Astrocyte (in vitro differentiated cells and primary cell): ENCODE results near the gene SLC25A42. TPM values are rescaled to one million over a fixed set of nuclear protein-coding genes. Genes with fewer than 3 reads are reported as not detected.

Experiments
- DNase-seq: peaks from one replicate; pipeline ENCODE4 v3.0.0-alpha.2; 2010; ENCODE audit warnings: low read depth
- FAIRE-seq: peaks from 2 replicates; lab custom pipeline; 2011; peaks lifted over from hg19 to GRCh38; lab: Jason Lieb, UNC
- H2AFZ ChIP-seq: 2 replicates; pipeline ENCODE4 v1.6.0; 2012; ENCODE audit warnings: low read depth, low read length, inconsistent platforms
- H3K27ac ChIP-seq: 2 replicates; pipeline ENCODE4 v1.5.1; 2011; ENCODE audit warnings: low read depth, low read length, inconsistent platforms
- H3K27me3 ChIP-seq: 2 replicates; pipeline ENCODE4 v1.6.0; 2011; ENCODE audit warnings: low read length, inconsistent platforms; ENCODE audit not compliant: insufficient read depth
- H3K36me3 ChIP-seq: 2 replicates; pipeline ENCODE4 v1.5.1; 2011; ENCODE audit warnings: low read length, inconsistent platforms; ENCODE audit not compliant: insufficient read depth
- H3K4me1 ChIP-seq: 2 replicates; pipeline ENCODE4 v1.5.1; 2011; ENCODE audit warnings: low read length, inconsistent platforms; ENCODE audit not compliant: insufficient read depth
- H3K4me2 ChIP-seq: 2 replicates; pipeline ENCODE4 v1.6.0; 2012; ENCODE audit warnings: low read length, inconsistent platforms
- H3K4me3 ChIP-seq: 2 replicates; pipeline ENCODE4 v1.5.1; 2011; ENCODE audit warnings: low read depth, mild to moderate bottlenecking, low read length, inconsistent platforms; ENCODE audit not compliant: insufficient read depth
- H3K79me2 ChIP-seq: 2 replicates; pipeline ENCODE4 v1.6.0; 2012; ENCODE audit warnings: mild to moderate bottlenecking, low read length, inconsistent platforms; ENCODE audit not compliant: insufficient read depth
- H3K9ac ChIP-seq: 2 replicates; pipeline ENCODE4 v1.6.0; 2012; ENCODE audit warnings: mild to moderate bottlenecking, low read length, inconsistent platforms
- H3K9me3 ChIP-seq: 2 replicates; pipeline ENCODE4 v1.5.1; 2012; ENCODE audit warnings: low read depth, mild to moderate bottlenecking, low read length, inconsistent platforms; ENCODE audit not compliant: insufficient read depth
- H4K20me1 ChIP-seq: 2 replicates; pipeline ENCODE4 v1.6.0; 2012; ENCODE audit warnings: low read length, inconsistent platforms; ENCODE audit not compliant: insufficient read depth
- H3K27ac Mint-ChIP-seq: one replicate; pipeline ENCODE4 v1.8.0; 2021; ENCODE audit warnings: mild to moderate bottlenecking, mixed read lengths; ENCODE audit not compliant: unreplicated experiment
- H3K27me3 Mint-ChIP-seq: one replicate; pipeline ENCODE4 v1.8.0; 2021; ENCODE audit warnings: low read depth, mixed read lengths; ENCODE audit not compliant: unreplicated experiment
- H3K36me3 Mint-ChIP-seq: one replicate; pipeline ENCODE4 v1.8.0; 2021; ENCODE audit warnings: low read depth, mixed read lengths; ENCODE audit not compliant: unreplicated experiment
- H3K4me1 Mint-ChIP-seq: one replicate; pipeline ENCODE4 v1.8.0; 2021; ENCODE audit warnings: low read depth, mixed read lengths; ENCODE audit not compliant: unreplicated experiment
- H3K4me3 Mint-ChIP-seq: one replicate; pipeline ENCODE4 v1.8.0; 2021; ENCODE audit warnings: mild to moderate bottlenecking, moderate library complexity, mixed read lengths; ENCODE audit not compliant: unreplicated experiment
- H3K9me3 Mint-ChIP-seq: one replicate; pipeline ENCODE4 v1.8.0; 2021; ENCODE audit warnings: mild to moderate bottlenecking, mixed read lengths; ENCODE audit not compliant: unreplicated experiment
- EZH2 ChIP-seq: IDR thresholded peaks from 2 replicates; pipeline ENCODE4 v1.6.1; 2012; ENCODE audit warnings: mild to moderate bottlenecking, low read length, inconsistent platforms; ENCODE audit not compliant: insufficient read depth
- total RNA-seq: library from RNA; stranded (reverse); gene quantifications from 2 replicates; pipeline ENCODE4 v1.2.1, GENCODE V29; 2021
- TF ChIP-seq, protein P1 (sequence below): IDR thresholded peaks from 2 replicates; pipeline ENCODE4 v1.5.1; 2011; ENCODE audit warnings: low read depth, mild to moderate bottlenecking, inconsistent platforms, low read length, moderate library complexity; ENCODE audit not compliant: insufficient read depth

Gene SLC25A42
- total RNA-seq, 1 donor from 2014 or later, result 7.6 TPM

DNA sequence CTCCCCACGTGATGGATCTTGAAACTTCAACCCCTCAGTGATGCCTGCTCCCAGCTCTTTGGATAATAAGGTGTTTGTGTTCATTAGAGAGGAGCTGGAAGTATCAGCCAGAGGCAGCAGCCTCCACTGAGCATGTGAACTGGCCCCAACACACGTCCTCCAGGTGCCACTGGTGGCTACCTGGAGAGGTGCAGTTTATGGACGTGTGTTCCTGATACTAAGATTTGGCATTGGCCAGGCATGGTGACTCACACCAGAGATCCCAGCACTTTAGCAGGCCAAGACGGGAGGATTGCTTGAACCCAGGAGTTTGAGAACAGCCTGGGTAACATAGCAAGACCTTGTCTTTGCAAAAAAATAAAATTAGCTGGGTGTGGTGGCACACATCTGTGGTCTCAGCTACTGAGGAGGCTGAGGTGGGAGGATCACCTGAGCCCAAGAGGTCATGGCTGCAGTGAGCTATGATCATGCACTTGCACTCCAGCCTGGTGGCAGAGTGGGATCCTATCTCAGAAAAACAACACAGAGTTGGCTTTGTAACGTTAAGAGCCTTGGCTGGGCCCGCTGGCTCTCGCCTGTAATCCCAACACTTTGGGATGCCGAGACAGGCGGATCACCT is 34.4 kb downstream of the SLC25A42 start:
- FAIRE-seq (no peak), DNase-seq (no peak)
- TF ChIP-seq, protein P1, sequence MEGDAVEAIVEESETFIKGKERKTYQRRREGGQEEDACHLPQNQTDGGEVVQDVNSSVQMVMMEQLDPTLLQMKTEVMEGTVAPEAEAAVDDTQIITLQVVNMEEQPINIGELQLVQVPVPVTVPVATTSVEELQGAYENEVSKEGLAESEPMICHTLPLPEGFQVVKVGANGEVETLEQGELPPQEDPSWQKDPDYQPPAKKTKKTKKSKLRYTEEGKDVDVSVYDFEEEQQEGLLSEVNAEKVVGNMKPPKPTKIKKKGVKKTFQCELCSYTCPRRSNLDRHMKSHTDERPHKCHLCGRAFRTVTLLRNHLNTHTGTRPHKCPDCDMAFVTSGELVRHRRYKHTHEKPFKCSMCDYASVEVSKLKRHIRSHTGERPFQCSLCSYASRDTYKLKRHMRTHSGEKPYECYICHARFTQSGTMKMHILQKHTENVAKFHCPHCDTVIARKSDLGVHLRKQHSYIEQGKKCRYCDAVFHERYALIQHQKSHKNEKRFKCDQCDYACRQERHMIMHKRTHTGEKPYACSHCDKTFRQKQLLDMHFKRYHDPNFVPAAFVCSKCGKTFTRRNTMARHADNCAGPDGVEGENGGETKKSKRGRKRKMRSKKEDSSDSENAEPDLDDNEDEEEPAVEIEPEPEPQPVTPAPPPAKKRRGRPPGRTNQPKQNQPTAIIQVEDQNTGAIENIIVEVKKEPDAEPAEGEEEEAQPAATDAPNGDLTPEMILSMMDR, result no peak
- TF ChIP-seq EZH2, result no peak
- Histone ChIP-seq H3K27ac (no peak overlapping the region), H4K20me1 (peaks cover 6% of the 10 kb centered on the region), H3K79me2 (no peaks in the 10 kb centered on the region), H3K4me2 (no peak overlapping the region), H3K27me3 (no peaks in the 10 kb centered on the region), H3K9me3 (no peaks in the 10 kb centered on the region), H3K9ac (no peak overlapping the region), H3K4me1 (no peaks in the 10 kb centered on the region), H3K4me3 (no peak overlapping the region), H2AFZ (no peak overlapping the region), H3K36me3 (no peaks in the 10 kb centered on the region)
- no peaks in the 10 kb centered on the region for H3K9me3 Mint-ChIP-seq
- H3K27ac Mint-ChIP-seq, result no peak overlapping the region
- peaks cover 10% of the 10 kb centered on the region for H3K36me3 Mint-ChIP-seq
- H3K4me1 Mint-ChIP-seq, result peaks cover 3% of the 10 kb centered on the region
- no peak overlapping the region for H3K4me3 Mint-ChIP-seq
- H3K27me3 Mint-ChIP-seq, result no peaks in the 10 kb centered on the region

DNA sequence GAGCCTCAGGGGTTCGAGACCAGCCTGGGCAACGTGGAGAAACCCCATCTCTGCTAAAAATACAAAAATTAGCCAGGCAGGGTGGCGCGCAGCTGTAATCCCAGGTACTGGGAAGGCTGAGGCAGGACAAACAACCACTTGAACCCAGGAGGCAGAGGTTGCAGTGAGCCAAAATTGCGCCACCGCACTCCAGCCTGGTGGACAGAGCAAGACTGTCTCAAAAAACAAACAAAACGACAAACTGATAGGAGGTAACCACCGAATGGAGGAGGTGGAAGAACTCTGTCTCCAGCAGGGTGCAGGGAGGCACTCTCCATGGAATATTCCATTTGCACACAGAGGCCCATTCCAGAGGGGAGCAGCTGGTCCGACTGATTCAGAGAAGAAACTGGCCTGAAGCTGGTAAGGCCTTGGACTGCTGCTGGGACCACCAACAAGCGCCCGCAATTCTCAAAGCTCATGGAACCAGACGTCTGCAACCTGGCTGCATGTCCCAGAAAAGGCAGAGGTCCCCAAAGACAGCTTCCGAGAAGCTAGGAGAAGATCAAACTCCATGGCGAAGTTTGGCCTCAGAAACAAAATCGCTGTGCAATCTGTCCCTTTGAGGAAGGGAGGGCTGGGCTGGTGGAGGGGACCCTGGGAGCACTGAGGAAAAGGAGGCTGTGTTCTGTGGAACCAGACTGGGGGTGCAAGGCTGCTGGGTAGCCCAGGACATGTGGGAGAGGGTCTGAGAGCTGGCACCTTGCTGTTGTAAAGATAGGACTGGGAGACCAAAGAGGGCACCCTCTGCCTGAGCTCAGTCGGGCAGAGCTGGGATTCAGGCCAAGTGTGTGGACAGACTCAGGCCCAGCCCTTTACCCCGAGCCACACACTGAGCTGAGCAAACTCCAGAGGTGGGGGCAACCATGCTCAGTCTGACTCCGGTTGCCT is 35.2 kb downstream of the SLC25A42 start:
- H3K36me3 Mint-ChIP-seq, result peaks cover 10% of the 10 kb centered on the region
- no peaks in the 10 kb centered on the region for H3K27me3 Mint-ChIP-seq

More for the DNA sequence above, 35.2 kb downstream of the SLC25A42 start:
- Histone ChIP-seq H3K4me1 (no peaks in the 10 kb centered on the region), H2AFZ (no peak overlapping the region), H3K27ac (no peak overlapping the region), H3K4me3 (no peak overlapping the region), H3K27me3 (no peaks in the 10 kb centered on the region), H3K4me2 (no peak overlapping the region), H3K9ac (no peak overlapping the region), H3K36me3 (no peaks in the 10 kb centered on the region), H3K79me2 (no peaks in the 10 kb centered on the region), H4K20me1 (peaks cover 4% of the 10 kb centered on the region), H3K9me3 (no peaks in the 10 kb centered on the region)
- FAIRE-seq, result no peak
- H3K4me1 Mint-ChIP-seq, result peaks cover 3% of the 10 kb centered on the region
- no peak for TF ChIP-seq EZH2
- TF ChIP-seq, protein P1, result no peak
- H3K4me3 Mint-ChIP-seq, result no peak overlapping the region
- no peaks in the 10 kb centered on the region for H3K9me3 Mint-ChIP-seq
- H3K27ac Mint-ChIP-seq, result peak overlapping the region; percentile 58
- no peak for DNase-seq
